Heart right ventricle (tissue), 16 donors: ENCODE data around the gene TLE1. TPM values are rescaled to one million over a fixed set of nuclear protein-coding genes. Genes with fewer than 3 reads are reported as not detected.

Experiments used
- ATAC-seq, 8 donors: fragments of 200-7000 bp; cut with Tn5 transposase; one replicate each; pipeline ENCODE4 v1.9.1; 2020; ENCODE audit warnings: mild to moderate bottlenecking in 8 of 8, moderate library complexity in 8 of 8, moderate number of reproducible peaks in 1 of 8
- DNase-seq, 2 donors: peaks; one replicate each; pipeline ENCODE4 v3.0.0-alpha.2; 2020
- H3K27ac ChIP-seq, 10 donors: fragments of 200-600 bp; sonication (generic) in 2 of 10; one replicate each; pipeline versions ENCODE4 v1.5.0 to v1.8.0; 2020 to 2022; ENCODE audit warnings: mild to moderate bottlenecking in 3 of 10
- H3K27me3 ChIP-seq, 7 donors: fragments of 200-600 bp; one replicate each; pipeline ENCODE4 v1.8.0; 2021 to 2022; ENCODE audit warnings: mild to moderate bottlenecking in 2 of 7
- H3K36me3 ChIP-seq, 9 donors: fragments of 200-600 bp; sonication (generic) in 1 of 9; one replicate each; pipeline versions ENCODE4 v1.5.0 to v1.8.0; 2020 to 2022; ENCODE audit warnings: mild to moderate bottlenecking in 2 of 9
- H3K4me1 ChIP-seq, 9 donors: fragments of 200-600 bp; sonication (generic) in 1 of 9; one replicate each; pipeline versions ENCODE4 v1.5.0 to v1.8.0; 2020 to 2022; ENCODE audit warnings: mild to moderate bottlenecking in 4 of 9
- H3K4me3 ChIP-seq, 10 donors: fragments of 200-600 bp; sonication (generic) in 2 of 10; one replicate each; pipeline versions ENCODE4 v1.5.0 to v1.8.0; 2020 to 2022; ENCODE audit warnings: mild to moderate bottlenecking in 7 of 10, moderate library complexity in 2 of 10
- H3K9me3 ChIP-seq, 11 donors: fragments of 200-600 bp in 10 of 11; sonication (generic) in 2 of 11; one replicate each; pipeline versions ENCODE4 v1.5.0 to v1.8.0; 2013 to 2022; ENCODE audit warnings: mild to moderate bottlenecking in 2 of 11, control low read depth in 1 of 11, moderate library complexity in 1 of 11
- WGBS, 2 donors: extraction: QIAGEN DNeasy Blood & Tissue Kit; methylation state at CpG; one replicate each; pipeline ENCODE4 v1.1.7; 2013; ENCODE audit warnings: inconsistent platforms in 1 of 2; 5-methylcytosine and 5-hydroxymethylcytosine counted together
- intact Hi-C, 10 donors: fragments of 100-400 bp; cut with DNase I; formaldehyde crosslinking; loops; one replicate each; pipeline versions ENCODE4 v1.11.1 to v1.14.2; 2022
- polyA plus RNA-seq, 2 donors: library from polyadenylated mRNA; stranded (reverse); fragments of 200-250 nt; gene quantifications; one replicate each; pipeline ENCODE4 v1.2.3, GENCODE V29; 2013
- total RNA-seq, 10 donors: library from RNA; stranded (reverse); fragmentation: NEBNext Ultra II Directional in 3 of 10; extraction: Animal tissue kit (Norgen Biotek cat#: 25700) in 3 of 10; gene quantifications; one replicate each; pipeline versions ENCODE4 v1.2.1 to v1.2.4, GENCODE V29; 2021 to 2023
- TF ChIP-seq, protein P1 (sequence below), 9 donors: fragments of 200-600 bp; sonication (generic) in 2 of 9; IDR thresholded peaks; one replicate each; pipeline versions ENCODE4 v1.5.0 to v1.8.0; 2021 to 2022; ENCODE audit warnings: antibody characterized with exemption in 9 of 9, mild to moderate bottlenecking in 5 of 9, moderate library complexity in 1 of 9
- donor health status: Arrhythmogenic right ventricular cardiomyopathy.
- donor health status: ischemic (EF 13 %, LVEDD 7.1; RV severe dilation, severe dysfunction).
- donor health status: healthy with polysubstance abuse.
- donor health status: DM: no; HTN: yes; CAD: no.
- donor health status: DM: no; HTN: no; CAD: no.
- donor health status: ischemic (EF 25% LVEDD 6.9; RV normal size, moderate dysfunction).
- donor health status: ischemic (EF 25% LVEDD 5.7; RV mildly dilated, moderate dysfunction).
- donor health status: healthy.
- donor health status: DM: yes; HTN: yes; CAD: no.
- donor health status: Ischemic cardiomyopathy.
- donor health status: ischemic (EF 35%, LVEDD 5.7; RV mildly dilated, moderate dysfunction).
- donor health status: nonischemic (EF 11% LVEDD 7.7; RV severe dilation, severe dysfunction).
- donor health status: DM: yes; HTN: yes; CAD: no.
- donor health status: PGD.
- donor health status: ischemic (EF 29% LVEDD 5.4; RV normal size, mild dysfunction).
- donor health status: nonischemic (EF 23%, LVEDD 6.1; RV moderate dilation, normal function).

The TLE1 gene
- total and polyA plus RNA-seq, 12 donors = 7.9 to 15.2 (median 11.0) TPM

- Histone ChIP-seq H3K9me3 (no peaks in the 10 kb centered on the region), H3K27ac (no peak overlapping the region), H3K4me1 (peaks cover 0 to 9% (median 0%) of the 10 kb centered on the region in 9 donors), H3K36me3 (no peaks in the 10 kb centered on the region), H3K27me3 (peaks cover 0 to 4% (median 0%) of the 10 kb centered on the region in 7 donors), H3K4me3 (no peak overlapping the region)
- TF ChIP-seq, protein P1, sequence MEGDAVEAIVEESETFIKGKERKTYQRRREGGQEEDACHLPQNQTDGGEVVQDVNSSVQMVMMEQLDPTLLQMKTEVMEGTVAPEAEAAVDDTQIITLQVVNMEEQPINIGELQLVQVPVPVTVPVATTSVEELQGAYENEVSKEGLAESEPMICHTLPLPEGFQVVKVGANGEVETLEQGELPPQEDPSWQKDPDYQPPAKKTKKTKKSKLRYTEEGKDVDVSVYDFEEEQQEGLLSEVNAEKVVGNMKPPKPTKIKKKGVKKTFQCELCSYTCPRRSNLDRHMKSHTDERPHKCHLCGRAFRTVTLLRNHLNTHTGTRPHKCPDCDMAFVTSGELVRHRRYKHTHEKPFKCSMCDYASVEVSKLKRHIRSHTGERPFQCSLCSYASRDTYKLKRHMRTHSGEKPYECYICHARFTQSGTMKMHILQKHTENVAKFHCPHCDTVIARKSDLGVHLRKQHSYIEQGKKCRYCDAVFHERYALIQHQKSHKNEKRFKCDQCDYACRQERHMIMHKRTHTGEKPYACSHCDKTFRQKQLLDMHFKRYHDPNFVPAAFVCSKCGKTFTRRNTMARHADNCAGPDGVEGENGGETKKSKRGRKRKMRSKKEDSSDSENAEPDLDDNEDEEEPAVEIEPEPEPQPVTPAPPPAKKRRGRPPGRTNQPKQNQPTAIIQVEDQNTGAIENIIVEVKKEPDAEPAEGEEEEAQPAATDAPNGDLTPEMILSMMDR (IDR thresholded peaks at IDR 0.05) = no peak
- ATAC-seq = peak in 6 of 8 donors; percentile 18 to 79 (median 68)
- WGBS, 2 donors = 50 to 51% methylated on average over 3 of the region's 3 CpGs
- intact Hi-C loops = no loop called here
- peak in 1 of 2 donors; percentile 25 for DNase-seq
These were observed 35.0 kb upstream of the TLE1 start for GRCh38 chr9:81724242-81724889.

- H3K4me3 ChIP-seq = no peak overlapping the region
- no peak for DNase-seq
- no peaks in the 10 kb centered on the region for H3K36me3 ChIP-seq
- TF ChIP-seq, protein P1 (IDR thresholded peaks at IDR 0.05) = no peak
- H3K9me3 ChIP-seq = no peaks in the 10 kb centered on the region
- H3K4me1 ChIP-seq = peaks cover 0 to 9% (median 0%) of the 10 kb centered on the region in 9 donors
- WGBS, 2 donors = 95 to 96% methylated on average over 3 of the region's 3 CpGs
- H3K27me3 ChIP-seq = peaks cover 0 to 11% (median 0%) of the 10 kb centered on the region in 7 donors
- intact Hi-C loops = no loop called here
- ATAC-seq = no peak
- H3K27ac ChIP-seq = no peak overlapping the region
These were observed 32.9 kb upstream of the TLE1 start for GRCh38 chr9:81722277-81722676.

DNA sequence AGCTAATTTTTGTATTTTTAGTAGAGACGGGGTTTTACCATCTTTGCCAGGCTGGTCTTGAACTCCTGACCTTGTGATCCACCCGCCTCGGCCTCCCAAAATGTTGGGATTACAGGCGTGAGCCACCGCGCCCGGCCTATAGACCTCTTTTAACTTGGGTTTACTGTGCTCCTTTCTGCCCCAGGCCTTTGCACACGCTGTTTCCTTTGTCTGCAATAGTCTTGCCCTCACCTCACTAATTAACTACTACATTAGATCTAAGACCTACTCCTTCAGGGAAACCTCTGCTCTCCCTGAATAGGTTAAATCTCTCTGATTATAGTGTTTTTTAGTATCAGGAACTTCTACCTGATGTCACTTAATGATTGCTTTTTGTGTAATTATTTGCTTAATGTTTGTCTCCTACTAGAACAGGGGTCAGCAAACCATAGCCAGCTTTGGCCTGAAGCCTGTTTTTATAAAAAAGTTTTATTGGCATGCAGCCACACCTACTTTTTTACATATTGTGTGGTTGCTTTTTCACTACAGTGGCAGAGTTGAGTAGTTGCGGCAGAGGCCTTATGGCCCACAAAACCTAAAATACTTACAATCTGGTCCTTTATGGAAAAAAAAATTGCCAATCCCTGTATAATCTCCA is 31.2 kb upstream of the TLE1 start:
- Histone ChIP-seq H3K9me3 (no peaks in the 10 kb centered on the region), H3K4me3 (no peak overlapping the region), H3K27ac (no peak overlapping the region), H3K36me3 (no peaks in the 10 kb centered on the region), H3K4me1 (peaks cover 0 to 9% (median 0%) of the 10 kb centered on the region in 9 donors), H3K27me3 (peaks cover 0 to 11% (median 0%) of the 10 kb centered on the region in 7 donors)
- ATAC-seq = no peak
- TF ChIP-seq, protein P1 (IDR thresholded peaks at IDR 0.05) = no peak
- WGBS, 2 donors = 95 to 96% methylated on average over 9 of the region's 9 CpGs
- intact Hi-C loops = no loop called here
- no peak for DNase-seq

DNA sequence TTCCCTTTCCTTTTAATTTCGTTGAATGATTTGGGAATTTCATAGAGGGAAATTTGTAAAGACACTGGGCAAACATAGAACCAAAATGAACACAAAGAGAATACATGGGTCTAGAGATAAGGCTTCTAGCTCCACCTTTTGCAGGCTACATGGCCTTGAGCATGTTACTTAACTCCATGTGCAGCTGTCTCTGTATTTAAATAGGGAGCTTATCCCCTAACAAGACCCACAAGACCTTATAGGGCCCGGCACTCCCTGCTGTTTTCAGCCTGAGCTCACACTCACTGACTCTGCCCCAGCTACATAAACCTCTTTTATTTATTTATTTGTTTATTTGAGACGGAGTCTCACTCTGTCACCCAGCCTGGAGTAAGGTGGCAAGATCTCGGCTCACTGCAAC is 30.6 kb upstream of the TLE1 start:
- intact Hi-C loops = no loop called here
- no peak for DNase-seq
- no peak overlapping the region for H3K27ac ChIP-seq
- TF ChIP-seq, protein P1 (IDR thresholded peaks at IDR 0.05) = no peak
- peaks cover 0 to 9% (median 0%) of the 10 kb centered on the region in 9 donors for H3K4me1 ChIP-seq
- H3K4me3 ChIP-seq = no peak overlapping the region
- ATAC-seq = no peak
- WGBS, 2 donors = 83 to 93% methylated on average over 4 of the region's 4 CpGs
- peaks cover 0 to 11% (median 0%) of the 10 kb centered on the region in 7 donors for H3K27me3 ChIP-seq
- no peaks in the 10 kb centered on the region for H3K9me3 ChIP-seq
- H3K36me3 ChIP-seq = no peaks in the 10 kb centered on the region
